Calu3 (cell line): ENCODE measurements around the gene DDX46. TPM values are rescaled to one million over a fixed set of nuclear protein-coding genes. Genes with fewer than 3 reads are reported as not detected.

ENCODE experiments used
- BruUV-seq: library from RNA; stranded (reverse); fragments of 400-500 nt; replicated peaks from 2 replicates; lab custom pipeline; 2021; lab: Mats Ljungman, UMichigan
- CTCF ChIA-PET: fragments of 300-600 bp; sonication (Branson Sonifier 250); formaldehyde crosslinking; loops from one replicate; lab custom pipeline; 2022; ENCODE audit warnings: antibody characterized with exemption; lab: Charles Lee
- DNase-seq: peaks from one replicate; pipeline ENCODE4 v3.0.0; 2022
- H3K27ac Mint-ChIP-seq: one replicate; pipeline ENCODE4 v1.8.0; 2022; ENCODE audit warnings: mixed read lengths; ENCODE audit not compliant: unreplicated experiment
- H3K27me3 Mint-ChIP-seq: one replicate; pipeline ENCODE4 v1.8.0; 2022; ENCODE audit warnings: mixed read lengths; ENCODE audit not compliant: unreplicated experiment
- H3K36me3 Mint-ChIP-seq: one replicate; pipeline ENCODE4 v1.8.0; 2022; ENCODE audit warnings: mild to moderate bottlenecking, moderate library complexity, mixed read lengths; ENCODE audit not compliant: insufficient read depth, unreplicated experiment
- H3K4me1 Mint-ChIP-seq: one replicate; pipeline ENCODE4 v1.8.0; 2022; ENCODE audit warnings: mild to moderate bottlenecking, low read depth, mixed read lengths; ENCODE audit not compliant: unreplicated experiment
- H3K4me3 Mint-ChIP-seq: one replicate; pipeline ENCODE4 v1.8.0; 2022; ENCODE audit warnings: mild to moderate bottlenecking, low read depth, moderate library complexity, mixed read lengths; ENCODE audit not compliant: unreplicated experiment
- H3K9me3 Mint-ChIP-seq: one replicate; pipeline ENCODE4 v1.8.0; 2022; ENCODE audit warnings: low read depth, mixed read lengths; ENCODE audit not compliant: unreplicated experiment
- intact Hi-C: fragments of 100-400 bp; cut with micrococcal nuclease; formaldehyde crosslinking; loops from one replicate; pipeline ENCODE4 v1.10.0; 2022; ENCODE audit not compliant: unreplicated experiment
- total RNA-seq: library from RNA; stranded (reverse); gene quantifications from 2 replicates; pipeline ENCODE4 v1.2.3, GENCODE V29; 2022
- TF ChIP-seq, protein P1 (sequence below): fragments of 200-600 bp; IDR thresholded peaks from one replicate; pipeline ENCODE4 v1.8.0; 2022; ENCODE audit warnings: antibody characterized with exemption; ENCODE audit not compliant: unreplicated experiment

DDX46 gene
- total RNA-seq, 1 experiment from 2014 or later: 95.8 TPM

DNA sequence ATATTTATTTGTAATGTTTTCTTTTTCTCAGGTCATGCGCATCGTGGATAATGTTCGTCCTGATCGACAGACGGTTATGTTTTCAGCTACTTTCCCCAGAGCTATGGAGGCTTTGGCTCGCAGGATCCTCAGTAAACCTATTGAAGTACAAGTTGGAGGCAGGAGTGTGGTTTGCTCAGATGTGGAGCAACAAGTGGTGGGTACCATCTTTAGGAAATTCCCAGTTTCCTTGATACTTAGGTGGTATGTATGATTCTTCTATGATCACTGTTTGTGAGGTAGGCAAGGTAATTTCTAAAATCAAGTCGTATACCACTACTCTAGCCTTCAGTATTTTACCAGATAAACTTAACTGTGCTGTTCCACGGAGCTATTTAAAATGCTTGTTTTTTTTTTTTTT is 36.2 kb downstream of the DDX46 start:
- CTCF ChIA-PET: no interaction called here
- Mint-ChIP-seq H3K9me3 (no peaks in the 10 kb centered on the region), H3K36me3 (peaks cover 54% of the 10 kb centered on the region), H3K4me3 (no peak overlapping the region), H3K4me1 (no peaks in the 10 kb centered on the region), H3K27ac (no peak overlapping the region), H3K27me3 (no peaks in the 10 kb centered on the region)
- intact Hi-C loops: no loop called here
- TF ChIP-seq, protein P1, sequence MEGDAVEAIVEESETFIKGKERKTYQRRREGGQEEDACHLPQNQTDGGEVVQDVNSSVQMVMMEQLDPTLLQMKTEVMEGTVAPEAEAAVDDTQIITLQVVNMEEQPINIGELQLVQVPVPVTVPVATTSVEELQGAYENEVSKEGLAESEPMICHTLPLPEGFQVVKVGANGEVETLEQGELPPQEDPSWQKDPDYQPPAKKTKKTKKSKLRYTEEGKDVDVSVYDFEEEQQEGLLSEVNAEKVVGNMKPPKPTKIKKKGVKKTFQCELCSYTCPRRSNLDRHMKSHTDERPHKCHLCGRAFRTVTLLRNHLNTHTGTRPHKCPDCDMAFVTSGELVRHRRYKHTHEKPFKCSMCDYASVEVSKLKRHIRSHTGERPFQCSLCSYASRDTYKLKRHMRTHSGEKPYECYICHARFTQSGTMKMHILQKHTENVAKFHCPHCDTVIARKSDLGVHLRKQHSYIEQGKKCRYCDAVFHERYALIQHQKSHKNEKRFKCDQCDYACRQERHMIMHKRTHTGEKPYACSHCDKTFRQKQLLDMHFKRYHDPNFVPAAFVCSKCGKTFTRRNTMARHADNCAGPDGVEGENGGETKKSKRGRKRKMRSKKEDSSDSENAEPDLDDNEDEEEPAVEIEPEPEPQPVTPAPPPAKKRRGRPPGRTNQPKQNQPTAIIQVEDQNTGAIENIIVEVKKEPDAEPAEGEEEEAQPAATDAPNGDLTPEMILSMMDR: no peak
- BruUV-seq: no TSS peak
- no peak for DNase-seq

DNA sequence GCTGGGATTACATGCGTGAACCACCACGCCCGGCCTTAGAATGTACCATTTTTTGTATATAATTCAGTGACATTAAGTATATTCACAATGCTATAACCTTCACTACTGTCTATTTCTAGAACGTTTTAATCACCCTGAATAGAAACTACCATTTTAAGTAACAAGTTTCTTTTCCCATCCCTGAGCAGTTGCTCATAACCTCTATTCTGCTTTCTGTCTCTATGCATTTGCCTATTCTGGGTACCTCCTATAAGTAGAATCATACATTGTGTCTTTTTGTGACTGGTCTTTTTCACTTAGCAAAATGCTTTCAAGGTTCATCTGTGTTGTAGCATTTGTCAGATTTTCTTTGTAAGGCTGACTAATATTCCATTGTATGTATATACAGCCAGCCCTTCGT is 39.9 kb downstream of the DDX46 start:
- no peak overlapping the region for H3K4me3 Mint-ChIP-seq
- CTCF ChIA-PET: no interaction called here
- BruUV-seq: no TSS peak
- TF ChIP-seq, protein P1: no peak
- no peak for DNase-seq
- H3K4me1 Mint-ChIP-seq: no peaks in the 10 kb centered on the region
- H3K27me3 Mint-ChIP-seq: no peaks in the 10 kb centered on the region
- intact Hi-C loops: no loop called here
- no peaks in the 10 kb centered on the region for H3K9me3 Mint-ChIP-seq
- H3K36me3 Mint-ChIP-seq: peaks cover 50% of the 10 kb centered on the region
- no peak overlapping the region for H3K27ac Mint-ChIP-seq

DNA sequence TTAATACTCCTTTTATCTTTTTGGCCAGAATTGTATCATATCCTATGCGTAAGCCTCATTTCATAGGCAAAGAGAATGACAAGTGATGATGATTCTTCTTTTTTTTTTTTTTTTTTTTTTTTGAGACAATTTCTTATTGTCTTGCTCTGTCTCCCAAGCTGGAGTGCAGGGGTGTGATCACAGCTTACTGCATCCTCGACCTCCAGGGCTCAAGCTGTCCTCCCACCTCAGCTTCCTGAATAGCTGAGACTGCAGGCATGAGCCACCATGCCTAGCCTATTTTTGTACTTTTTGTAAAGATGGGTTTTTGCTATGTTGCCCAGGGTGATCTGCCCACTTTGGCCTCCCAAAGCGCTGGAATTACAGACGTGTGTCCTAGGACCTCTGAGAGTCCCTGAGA is 45.2 kb downstream of the DDX46 start:
- H3K36me3 Mint-ChIP-seq: peaks cover 33% of the 10 kb centered on the region
- CTCF ChIA-PET: no interaction called here
- no TSS peak for BruUV-seq
- no peaks in the 10 kb centered on the region for H3K27me3 Mint-ChIP-seq
- no peaks in the 10 kb centered on the region for H3K4me1 Mint-ChIP-seq
- intact Hi-C loops: no loop called here
- H3K4me3 Mint-ChIP-seq: no peak overlapping the region
- TF ChIP-seq, protein P1: no peak
- no peaks in the 10 kb centered on the region for H3K9me3 Mint-ChIP-seq
- H3K27ac Mint-ChIP-seq: no peak overlapping the region
- DNase-seq: no peak

DNA sequence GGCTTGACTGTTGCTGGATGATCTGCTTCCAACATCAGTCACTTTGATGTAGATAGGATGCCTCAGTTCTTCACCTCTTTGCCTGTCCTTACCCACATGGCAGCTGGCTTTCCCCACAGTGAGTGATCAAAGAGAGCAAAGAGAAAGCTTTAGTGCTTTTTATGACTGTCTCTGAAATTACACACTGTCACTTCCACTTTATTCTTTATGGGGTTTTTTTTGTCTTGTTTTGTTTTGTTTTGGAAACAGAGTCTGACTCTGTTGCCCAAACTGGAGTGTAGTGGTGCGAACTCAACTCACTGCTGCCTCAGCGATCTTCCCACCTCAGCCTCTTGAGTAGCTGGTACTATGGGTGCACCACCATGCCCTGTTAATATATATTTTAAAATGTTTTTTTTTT is 54.8 kb downstream of the DDX46 start:
- CTCF ChIA-PET: no interaction called here
- BruUV-seq: no TSS peak
- Mint-ChIP-seq H3K4me1 (no peaks in the 10 kb centered on the region), H3K9me3 (no peaks in the 10 kb centered on the region), H3K27me3 (no peaks in the 10 kb centered on the region), H3K4me3 (no peak overlapping the region), H3K27ac (no peak overlapping the region), H3K36me3 (peaks cover 26% of the 10 kb centered on the region)
- TF ChIP-seq, protein P1: no peak
- intact Hi-C loops: no loop called here
- no peak for DNase-seq

DNA sequence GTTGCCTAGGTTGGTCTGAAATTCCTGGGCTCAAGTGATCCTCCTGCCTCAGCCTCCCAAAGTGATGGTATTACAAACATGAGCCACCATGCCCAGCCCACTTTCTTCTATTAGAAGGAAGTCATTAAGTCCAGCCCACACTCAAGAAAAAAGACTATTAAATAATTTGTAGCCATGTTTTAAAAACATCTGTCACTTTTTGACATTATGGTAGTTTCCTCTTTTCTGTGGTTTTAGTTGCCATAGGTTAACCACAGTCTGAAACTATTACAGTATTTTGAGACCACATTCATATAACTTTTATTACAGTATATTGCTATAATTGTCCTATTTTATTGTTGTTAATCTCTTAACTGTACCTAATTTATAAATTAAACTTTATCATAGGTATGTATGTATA is 55.2 kb downstream of the DDX46 start:
- no peak overlapping the region for H3K27ac Mint-ChIP-seq
- H3K36me3 Mint-ChIP-seq: peaks cover 30% of the 10 kb centered on the region
- no peak for DNase-seq
- no peak overlapping the region for H3K4me3 Mint-ChIP-seq
- no TSS peak for BruUV-seq
- TF ChIP-seq, protein P1: no peak
- intact Hi-C loops: no loop called here
- CTCF ChIA-PET: no interaction called here
- no peaks in the 10 kb centered on the region for H3K4me1 Mint-ChIP-seq
- H3K9me3 Mint-ChIP-seq: no peaks in the 10 kb centered on the region
- H3K27me3 Mint-ChIP-seq: no peaks in the 10 kb centered on the region
